MM.1S (cell line): ENCODE data around the gene ABCC3.

Experiments used
- EZH2phosphoT487 ChIP-seq: fragments of 300-600 bp; sonication (generic); IDR thresholded peaks from 2 replicates; pipeline ENCODE4 v1.6.1; 2018; ENCODE audit warnings: antibody characterized with exemption, low read length
- TF ChIP-seq, protein P1 (sequence below): fragments of 300-600 bp; sonication (generic); IDR thresholded peaks from 2 replicates; pipeline ENCODE4 v1.5.1; 2016; ENCODE audit warnings: antibody characterized with exemption, low read length, mixed read lengths

GRCh38 chr17:50668025-50668837 is 33.5 kb downstream of the ABCC3 start:
- TF ChIP-seq EZH2phosphoT487: no peak
- TF ChIP-seq, protein P1, sequence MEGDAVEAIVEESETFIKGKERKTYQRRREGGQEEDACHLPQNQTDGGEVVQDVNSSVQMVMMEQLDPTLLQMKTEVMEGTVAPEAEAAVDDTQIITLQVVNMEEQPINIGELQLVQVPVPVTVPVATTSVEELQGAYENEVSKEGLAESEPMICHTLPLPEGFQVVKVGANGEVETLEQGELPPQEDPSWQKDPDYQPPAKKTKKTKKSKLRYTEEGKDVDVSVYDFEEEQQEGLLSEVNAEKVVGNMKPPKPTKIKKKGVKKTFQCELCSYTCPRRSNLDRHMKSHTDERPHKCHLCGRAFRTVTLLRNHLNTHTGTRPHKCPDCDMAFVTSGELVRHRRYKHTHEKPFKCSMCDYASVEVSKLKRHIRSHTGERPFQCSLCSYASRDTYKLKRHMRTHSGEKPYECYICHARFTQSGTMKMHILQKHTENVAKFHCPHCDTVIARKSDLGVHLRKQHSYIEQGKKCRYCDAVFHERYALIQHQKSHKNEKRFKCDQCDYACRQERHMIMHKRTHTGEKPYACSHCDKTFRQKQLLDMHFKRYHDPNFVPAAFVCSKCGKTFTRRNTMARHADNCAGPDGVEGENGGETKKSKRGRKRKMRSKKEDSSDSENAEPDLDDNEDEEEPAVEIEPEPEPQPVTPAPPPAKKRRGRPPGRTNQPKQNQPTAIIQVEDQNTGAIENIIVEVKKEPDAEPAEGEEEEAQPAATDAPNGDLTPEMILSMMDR: no peak
